Measurements from ENCODE around the gene UNC79. TPM values are rescaled to one million over a fixed set of nuclear protein-coding genes. Genes with fewer than 3 reads are reported as not detected.

UNC79 gene
- total RNA-seq, 1 donor from 2014 or later = 0.29 TPM

DNA sequence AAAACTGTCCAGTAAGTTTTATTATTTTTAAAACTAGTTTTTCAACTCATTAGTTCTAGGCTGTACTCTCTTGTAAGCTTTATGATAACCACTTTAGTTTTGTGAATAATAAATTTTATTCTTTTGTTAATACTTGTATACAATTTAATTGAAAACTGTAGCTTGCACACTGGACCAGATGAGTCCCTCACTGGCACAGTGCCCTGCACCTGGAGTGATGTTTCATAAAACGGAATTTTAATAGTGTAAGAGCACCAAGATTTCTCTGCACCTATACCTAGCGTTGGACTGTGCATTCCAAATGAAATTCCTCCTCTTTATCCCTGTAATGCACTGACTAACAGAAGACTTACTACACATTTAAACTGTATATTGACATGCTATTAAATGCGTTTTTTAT lies 276.7 kb downstream of the UNC79 start:
- TF ChIP-seq CTCF (conservative IDR thresholded peaks at IDR 0.05; ENCODE audit: low read depth, low read length) = no peak
- no peak overlapping the region for H3K4me3 ChIP-seq (ENCODE audit: low read depth, low read length)
- no peak for DNase-seq (ENCODE audit: low read depth)

DNA sequence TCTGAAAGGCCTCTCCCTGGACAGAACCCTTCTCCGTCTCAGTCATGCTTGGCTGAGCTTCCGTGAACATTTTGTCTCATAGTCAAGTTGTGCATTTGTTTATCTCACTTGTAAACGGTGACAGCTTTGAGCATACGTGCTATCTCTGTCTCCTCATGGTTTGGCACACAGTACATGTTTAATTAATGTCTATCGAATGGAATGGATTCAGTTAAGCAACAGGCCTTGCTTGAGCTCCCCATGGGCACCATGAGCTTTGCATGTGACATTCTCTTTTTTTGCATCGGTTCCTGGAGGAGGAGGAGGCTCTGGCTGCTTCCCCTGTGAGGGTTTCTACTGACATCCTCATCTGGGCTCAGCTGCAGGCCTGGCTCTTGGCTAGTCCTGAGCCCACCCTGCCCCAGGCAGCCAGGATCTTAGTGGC lies 277.6 kb downstream of the UNC79 start:
- no peak overlapping the region for H3K4me3 ChIP-seq (ENCODE audit: low read depth, low read length)
- no peak for TF ChIP-seq CTCF (conservative IDR thresholded peaks at IDR 0.05; ENCODE audit: low read depth, low read length)
- DNase-seq (ENCODE audit: low read depth) = no peak

DNA sequence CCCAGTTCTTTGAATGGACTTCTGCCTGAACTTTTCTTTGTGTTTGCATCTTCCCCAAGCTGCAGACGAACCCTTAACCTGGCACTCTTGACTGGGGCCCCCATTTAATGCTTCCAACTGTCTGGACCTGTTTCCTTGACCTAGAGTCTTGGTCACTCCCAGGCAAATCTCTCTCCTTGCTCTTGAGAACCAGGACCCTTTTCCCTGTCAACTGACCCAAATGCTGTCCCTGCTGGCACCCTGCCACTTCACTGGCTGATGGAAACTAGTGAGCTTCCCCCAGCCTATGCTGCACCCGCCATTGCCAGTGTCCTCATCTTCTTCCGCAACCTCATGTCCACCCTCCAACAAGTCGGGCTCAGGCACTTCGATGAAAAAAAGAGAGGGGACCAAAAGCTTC lies 278.1 kb downstream of the UNC79 start:
- no peak overlapping the region for H3K4me3 ChIP-seq (ENCODE audit: low read depth, low read length)
- TF ChIP-seq CTCF (conservative IDR thresholded peaks at IDR 0.05; ENCODE audit: low read depth, low read length) = no peak
- DNase-seq (ENCODE audit: low read depth) = no peak

- no peak overlapping the region for H3K4me3 ChIP-seq (ENCODE audit: low read depth, low read length)
- no peak for DNase-seq (ENCODE audit: low read depth)
- TF ChIP-seq CTCF (conservative IDR thresholded peaks at IDR 0.05; ENCODE audit: low read depth, low read length) = no peak
These were observed 278.5 kb downstream of the UNC79 start for GRCh38 chr14:93709249-93709648.

DNA sequence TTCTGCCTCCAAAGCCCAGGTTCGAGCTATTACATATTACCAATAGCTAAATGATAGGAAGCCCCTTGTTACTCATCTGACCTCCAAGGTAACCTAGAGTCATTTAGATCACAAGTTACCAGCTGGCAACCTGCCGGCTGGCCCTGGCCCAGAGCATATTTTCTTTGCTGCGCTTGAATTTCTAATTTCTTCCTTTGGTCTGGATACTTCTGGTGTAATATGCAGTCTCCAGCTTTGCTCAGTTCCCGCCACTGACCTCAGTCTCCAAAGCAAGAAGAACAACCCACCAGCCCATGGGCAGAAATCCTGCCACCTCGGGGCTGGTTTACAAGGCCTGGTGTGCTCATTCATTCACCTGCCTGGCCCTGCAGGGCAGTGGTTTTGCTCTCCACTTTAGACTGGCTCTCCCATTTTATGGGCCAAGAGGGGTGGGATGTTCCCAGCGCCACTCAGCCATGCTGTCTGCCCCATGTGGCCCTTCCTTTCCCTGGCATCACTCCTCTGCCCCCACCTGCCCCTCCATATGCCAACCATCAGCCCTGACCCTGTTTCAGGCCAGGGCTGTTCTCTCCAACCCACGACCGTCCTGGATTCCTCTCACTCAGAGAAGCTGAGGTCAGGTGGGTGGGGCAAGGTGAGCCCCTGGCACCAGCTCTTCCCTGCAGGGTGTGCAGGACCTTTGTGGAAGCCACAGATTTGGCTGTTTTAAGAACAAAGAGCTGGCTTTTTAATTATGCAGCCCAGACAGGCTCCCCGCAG lies 281.5 kb downstream of the UNC79 start:
- DNase-seq (ENCODE audit: low read depth) = no peak
- no peak overlapping the region for H3K4me3 ChIP-seq (ENCODE audit: low read depth, low read length)
- no peak for TF ChIP-seq CTCF (conservative IDR thresholded peaks at IDR 0.05; ENCODE audit: low read depth, low read length)

DNA sequence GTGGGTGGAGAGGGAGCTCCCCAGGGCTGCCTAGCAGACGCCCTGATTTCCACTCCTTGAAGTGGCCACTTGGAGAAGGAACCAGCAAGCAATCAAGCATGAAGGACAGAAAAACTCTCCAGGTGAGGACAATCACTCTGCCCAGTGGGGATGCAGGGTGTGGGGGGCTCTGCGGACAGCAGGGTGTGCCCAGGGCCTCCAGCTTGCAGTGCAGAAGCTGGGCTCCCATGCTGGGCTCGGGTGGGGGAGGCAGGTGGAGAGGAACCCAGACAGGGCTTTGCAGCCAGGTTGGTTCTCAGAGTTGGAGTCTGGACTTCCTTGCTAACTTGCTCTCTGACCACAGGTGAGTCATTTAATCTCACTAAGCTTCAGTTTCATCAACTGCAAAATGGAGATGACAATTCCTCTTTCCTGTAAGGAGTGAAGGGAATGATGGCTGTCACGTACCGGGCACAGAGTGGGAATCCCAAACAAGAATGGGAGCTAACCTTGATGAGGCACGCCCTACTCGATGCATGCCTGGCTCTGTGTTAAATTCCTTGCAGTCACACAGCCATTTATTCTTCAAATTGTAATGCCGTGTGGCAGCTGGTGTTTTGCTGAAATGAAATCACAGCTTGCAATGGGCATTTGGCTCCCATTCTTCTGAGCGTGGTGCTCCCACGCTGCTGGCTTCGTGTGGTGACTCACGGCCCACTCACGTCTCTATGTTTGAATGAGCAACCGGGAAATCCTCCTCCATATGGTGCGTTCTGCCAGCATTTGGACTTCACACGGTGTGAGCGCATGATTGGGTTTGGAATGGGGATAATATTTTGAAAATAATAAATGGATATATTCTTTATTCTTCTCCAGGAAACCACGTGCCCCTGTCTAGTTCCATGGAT lies 282.3 kb downstream of the UNC79 start:
- no peak overlapping the region for H3K4me3 ChIP-seq (ENCODE audit: low read depth, low read length)
- DNase-seq (ENCODE audit: low read depth) = no peak
- no peak for TF ChIP-seq CTCF (conservative IDR thresholded peaks at IDR 0.05; ENCODE audit: low read depth, low read length)
